GM06990 (cell line): ENCODE results near the gene KCNE3.

Experiments used
- DNase-seq: peaks from one replicate; pipeline ENCODE4 v3.0.0-alpha.2; 2011; ENCODE audit not compliant: insufficient read length; ENCODE audit errors: extremely low read depth
- H3K27me3 ChIP-seq: replicated peaks from 2 replicates; pipeline ENCODE4 v1.6.0; 2011; ENCODE audit warnings: low read length; ENCODE audit not compliant: control insufficient read depth, insufficient read depth
- H3K36me3 ChIP-seq: 2 replicates; pipeline ENCODE4 v1.5.1; 2011; ENCODE audit warnings: low read length; ENCODE audit not compliant: control insufficient read depth, insufficient read depth
- H3K4me3 ChIP-seq: replicated peaks from 2 replicates; pipeline ENCODE4 v1.5.1; 2011; ENCODE audit warnings: low read depth, mild to moderate bottlenecking, control low read depth, low read length
- TF ChIP-seq, protein P1 (sequence below): IDR thresholded peaks from 2 replicates; pipeline ENCODE4 v1.5.1; 2011; ENCODE audit warnings: low read length, control low read depth, mild to moderate bottlenecking, inconsistent platforms; ENCODE audit not compliant: insufficient read depth, poor library complexity, severe bottlenecking

KCNE3 gene

GRCh38 chr11:74494916-74495315 lies 27.6 kb upstream of the KCNE3 start:
- DNase-seq = no peak
- H3K4me3 ChIP-seq = no peak overlapping the region
- TF ChIP-seq, protein P1, sequence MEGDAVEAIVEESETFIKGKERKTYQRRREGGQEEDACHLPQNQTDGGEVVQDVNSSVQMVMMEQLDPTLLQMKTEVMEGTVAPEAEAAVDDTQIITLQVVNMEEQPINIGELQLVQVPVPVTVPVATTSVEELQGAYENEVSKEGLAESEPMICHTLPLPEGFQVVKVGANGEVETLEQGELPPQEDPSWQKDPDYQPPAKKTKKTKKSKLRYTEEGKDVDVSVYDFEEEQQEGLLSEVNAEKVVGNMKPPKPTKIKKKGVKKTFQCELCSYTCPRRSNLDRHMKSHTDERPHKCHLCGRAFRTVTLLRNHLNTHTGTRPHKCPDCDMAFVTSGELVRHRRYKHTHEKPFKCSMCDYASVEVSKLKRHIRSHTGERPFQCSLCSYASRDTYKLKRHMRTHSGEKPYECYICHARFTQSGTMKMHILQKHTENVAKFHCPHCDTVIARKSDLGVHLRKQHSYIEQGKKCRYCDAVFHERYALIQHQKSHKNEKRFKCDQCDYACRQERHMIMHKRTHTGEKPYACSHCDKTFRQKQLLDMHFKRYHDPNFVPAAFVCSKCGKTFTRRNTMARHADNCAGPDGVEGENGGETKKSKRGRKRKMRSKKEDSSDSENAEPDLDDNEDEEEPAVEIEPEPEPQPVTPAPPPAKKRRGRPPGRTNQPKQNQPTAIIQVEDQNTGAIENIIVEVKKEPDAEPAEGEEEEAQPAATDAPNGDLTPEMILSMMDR = no peak

DNA sequence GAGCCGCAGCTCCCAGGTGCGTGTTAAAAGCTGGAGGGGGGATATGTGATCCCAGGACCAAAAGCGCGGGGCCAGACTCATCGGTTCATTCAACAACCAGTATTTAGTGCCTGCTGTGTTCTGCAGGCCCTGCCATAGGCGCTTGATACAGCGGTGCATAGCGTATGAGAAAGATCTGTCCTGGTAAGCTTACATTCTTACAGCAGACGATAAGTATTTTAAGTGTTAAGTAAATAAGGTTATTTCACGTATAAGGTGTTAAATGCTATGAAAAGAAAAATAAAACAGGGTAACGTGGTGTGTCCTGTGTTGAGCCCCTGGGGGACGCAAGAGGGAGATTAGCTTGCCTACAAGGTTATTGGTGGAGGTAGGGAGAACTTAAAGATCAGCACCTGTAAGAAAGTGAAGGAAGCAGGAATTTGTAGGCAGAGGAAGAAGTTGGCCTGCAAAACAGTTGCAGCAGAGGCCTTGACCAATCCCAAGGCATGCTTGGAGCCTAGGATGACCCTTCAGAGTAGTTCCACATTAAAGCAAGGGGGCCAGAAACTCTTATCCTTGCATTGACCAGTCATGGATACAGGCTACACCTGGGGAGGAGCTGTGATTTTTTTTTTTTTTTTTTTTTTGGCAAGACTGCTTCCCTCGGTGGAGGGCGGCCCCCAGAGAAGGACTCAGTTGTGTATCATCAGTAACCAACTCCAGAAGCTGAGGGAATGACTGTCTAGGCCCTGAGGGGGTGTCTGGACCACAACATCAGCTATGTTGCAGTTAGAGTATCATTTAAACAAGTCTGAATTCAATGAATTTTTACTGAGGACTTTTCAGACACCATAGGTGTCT lies 26.7 kb upstream of the KCNE3 start:
- Histone ChIP-seq H3K4me3 (peak overlapping the region; percentile 79), H3K36me3 (no peaks in the 10 kb centered on the region), H3K27me3 (no peaks in the 10 kb centered on the region)
- TF ChIP-seq, protein P1 = no peak
- no peak for DNase-seq

More at GRCh38 chr11:74494916-74495315, 27.6 kb upstream of the KCNE3 start:
- Histone ChIP-seq H3K36me3 (no peaks in the 10 kb centered on the region), H3K27me3 (no peaks in the 10 kb centered on the region)

GRCh38 chr11:74492974-74493790 lies 25.8 kb upstream of the KCNE3 start, which contains the start of gene LIPT2:
LIPT2 (minus strand) TSS chr11:74493724; CDS start chr11:74493703, 21 bp downstream.
- H3K27me3 ChIP-seq = no peaks in the 10 kb centered on the region
- TF ChIP-seq, protein P1 = no peak
- H3K36me3 ChIP-seq = no peaks in the 10 kb centered on the region
- peak; percentile 100 for DNase-seq
- H3K4me3 ChIP-seq = peak within 1 kb of the TSS; percentile 79

GRCh38 chr11:74492084-74492483 lies 24.7 kb upstream of the KCNE3 start:
- 0 out of 2 replicates have a peak overlapping the region, but pooled peaks have one; percentile 4 for H3K4me3 ChIP-seq
- TF ChIP-seq, protein P1 = no peak
- H3K27me3 ChIP-seq = no peaks in the 10 kb centered on the region
- DNase-seq = no peak
- no peaks in the 10 kb centered on the region for H3K36me3 ChIP-seq

GRCh38 chr11:74490941-74491340 lies 23.6 kb upstream of the KCNE3 start:
- H3K27me3 ChIP-seq = no peaks in the 10 kb centered on the region
- TF ChIP-seq, protein P1 = no peak
- no peak overlapping the region for H3K4me3 ChIP-seq
- no peak for DNase-seq
- no peaks in the 10 kb centered on the region for H3K36me3 ChIP-seq
